ENCODE measurements around the gene SIK2. TPM values are rescaled to one million over a fixed set of nuclear protein-coding genes. Genes with fewer than 3 reads are reported as not detected.

The SIK2 gene
- total RNA-seq, 1 donor from 2014 or later: 8.2 TPM

DNA sequence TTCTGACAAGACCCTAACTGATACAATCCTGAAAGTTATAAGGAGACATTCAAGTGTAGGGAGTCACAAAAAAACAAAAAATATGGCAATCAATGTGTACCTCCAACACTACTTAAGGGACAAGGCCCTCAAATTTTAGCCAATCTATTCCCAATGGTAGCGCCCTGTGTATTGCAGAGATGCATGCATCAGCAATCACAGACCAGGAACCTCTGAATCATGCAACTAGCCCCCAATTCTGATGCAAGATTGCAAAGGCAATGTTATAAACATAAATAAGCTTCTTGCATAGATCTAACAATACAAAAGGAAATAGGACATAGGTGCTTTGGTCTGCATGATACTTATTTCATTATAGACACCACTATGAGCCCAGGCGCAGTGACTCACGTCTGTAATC lies 29.7 kb upstream of the SIK2 start:
- Histone ChIP-seq H3K36me3 (no peaks in the 10 kb centered on the region), H3K4me1 (peaks cover 0 to 7% of the 10 kb centered on the region in 2 donors), H3K27ac (no peak overlapping the region), H3K9me3 (no peaks in the 10 kb centered on the region), H3K27me3 (no peaks in the 10 kb centered on the region), H3K4me3 (no peak overlapping the region)
- TF ChIP-seq, protein P1, sequence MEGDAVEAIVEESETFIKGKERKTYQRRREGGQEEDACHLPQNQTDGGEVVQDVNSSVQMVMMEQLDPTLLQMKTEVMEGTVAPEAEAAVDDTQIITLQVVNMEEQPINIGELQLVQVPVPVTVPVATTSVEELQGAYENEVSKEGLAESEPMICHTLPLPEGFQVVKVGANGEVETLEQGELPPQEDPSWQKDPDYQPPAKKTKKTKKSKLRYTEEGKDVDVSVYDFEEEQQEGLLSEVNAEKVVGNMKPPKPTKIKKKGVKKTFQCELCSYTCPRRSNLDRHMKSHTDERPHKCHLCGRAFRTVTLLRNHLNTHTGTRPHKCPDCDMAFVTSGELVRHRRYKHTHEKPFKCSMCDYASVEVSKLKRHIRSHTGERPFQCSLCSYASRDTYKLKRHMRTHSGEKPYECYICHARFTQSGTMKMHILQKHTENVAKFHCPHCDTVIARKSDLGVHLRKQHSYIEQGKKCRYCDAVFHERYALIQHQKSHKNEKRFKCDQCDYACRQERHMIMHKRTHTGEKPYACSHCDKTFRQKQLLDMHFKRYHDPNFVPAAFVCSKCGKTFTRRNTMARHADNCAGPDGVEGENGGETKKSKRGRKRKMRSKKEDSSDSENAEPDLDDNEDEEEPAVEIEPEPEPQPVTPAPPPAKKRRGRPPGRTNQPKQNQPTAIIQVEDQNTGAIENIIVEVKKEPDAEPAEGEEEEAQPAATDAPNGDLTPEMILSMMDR (IDR thresholded peaks at IDR 0.05): no peak
- intact Hi-C loops (cut with DNase I): no loop called here
- no peak for DNase-seq (ENCODE audit: low spot score in 2 of 2)

DNA sequence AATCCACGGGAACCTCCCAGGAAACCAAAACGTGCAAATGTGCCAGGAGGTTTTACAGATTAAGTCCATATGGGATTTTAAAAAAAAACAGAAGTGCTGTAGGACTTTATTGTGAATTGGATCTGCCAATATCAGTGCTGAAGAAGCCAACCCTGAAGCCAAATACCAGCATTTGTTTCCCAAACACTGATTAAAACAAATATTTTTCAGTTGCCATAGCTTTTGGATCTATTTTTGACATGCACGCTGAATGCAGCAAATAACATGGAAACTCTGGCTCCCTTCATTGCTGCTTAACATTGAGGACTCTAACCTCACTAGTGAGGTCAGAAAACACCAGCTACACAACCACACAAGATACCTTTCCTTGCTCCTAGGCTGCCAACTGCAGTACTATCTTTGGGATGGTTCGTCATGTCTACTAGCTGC lies 28.4 kb upstream of the SIK2 start:
- Histone ChIP-seq H3K4me1 (peaks cover 0 to 7% of the 10 kb centered on the region in 2 donors), H3K27ac (peak overlapping the region; percentile 2 to 40), H3K27me3 (no peaks in the 10 kb centered on the region), H3K9me3 (no peaks in the 10 kb centered on the region), H3K36me3 (no peaks in the 10 kb centered on the region), H3K4me3 (peak overlapping the region in 1 of 2 donors; percentile 49)
- TF ChIP-seq, protein P1 (IDR thresholded peaks at IDR 0.05): no peak
- DNase-seq (ENCODE audit: low spot score in 2 of 2): no peak
- intact Hi-C loops (cut with DNase I): no loop called here

DNA sequence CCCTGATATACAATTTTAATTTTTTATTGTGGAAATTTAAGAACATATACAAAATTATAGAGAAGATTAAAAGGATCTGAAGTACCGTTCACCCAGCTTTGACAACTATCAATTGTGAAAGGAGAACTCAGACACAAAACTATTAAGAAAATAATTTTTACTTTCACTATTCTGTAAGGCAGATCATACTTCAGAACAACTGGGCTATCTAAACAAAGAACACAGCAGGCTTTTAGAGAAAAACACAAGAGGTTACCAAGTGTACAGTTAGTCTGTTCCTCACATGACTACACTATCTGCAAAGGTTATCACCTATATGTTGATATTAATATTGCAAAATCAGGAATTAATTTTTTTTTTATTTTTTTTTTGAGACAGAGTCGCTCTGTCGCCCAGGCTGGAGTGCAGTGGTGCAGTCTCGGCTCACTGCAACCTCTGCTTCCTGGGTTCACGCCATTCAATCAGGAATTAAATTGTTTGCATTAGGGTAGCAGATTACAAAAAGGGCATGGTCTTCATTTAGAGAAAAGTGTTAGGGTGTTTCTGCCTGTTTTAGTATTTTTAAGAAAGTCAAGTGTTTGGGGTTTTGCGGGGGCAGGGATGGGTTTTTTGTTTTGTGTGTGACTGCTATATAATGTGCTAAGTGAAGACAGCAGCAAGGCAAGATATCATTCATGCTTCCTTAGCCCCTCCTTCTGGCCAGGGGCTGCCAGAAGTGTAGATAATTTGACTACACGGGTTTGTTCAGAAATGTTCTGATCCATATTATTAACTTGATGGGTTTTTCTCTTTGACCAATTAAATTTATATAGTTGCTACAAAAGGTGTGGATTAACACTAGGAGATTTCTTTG lies 27.6 kb upstream of the SIK2 start:
- Histone ChIP-seq H3K27ac (peak overlapping the region; percentile 2 to 40), H3K4me3 (peak overlapping the region; percentile 13 to 49), H3K36me3 (no peaks in the 10 kb centered on the region), H3K27me3 (no peaks in the 10 kb centered on the region), H3K4me1 (peaks cover 0 to 7% of the 10 kb centered on the region in 2 donors), H3K9me3 (no peaks in the 10 kb centered on the region)
- TF ChIP-seq, protein P1 (IDR thresholded peaks at IDR 0.05): no peak
- DNase-seq (ENCODE audit: low spot score in 2 of 2): no peak
- intact Hi-C loops (cut with DNase I): no loop called here

DNA sequence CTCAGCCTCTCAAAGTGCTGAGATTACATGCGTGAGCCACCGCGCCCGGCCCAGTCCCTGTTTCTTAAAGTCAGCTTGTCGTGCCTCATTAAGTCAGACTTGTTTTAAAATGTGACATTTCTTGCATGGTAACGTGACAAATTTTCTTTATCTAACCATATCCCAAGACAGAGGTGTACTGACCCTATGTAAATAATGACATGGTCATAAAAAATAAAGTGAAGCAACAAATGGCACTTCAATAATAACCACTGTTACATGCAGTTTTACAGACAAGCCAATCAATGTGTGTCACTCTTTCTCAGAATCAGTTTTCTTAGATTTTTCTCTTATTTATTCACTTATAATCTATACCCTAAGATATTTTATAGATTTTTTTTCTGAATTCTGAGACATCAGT lies 26.5 kb upstream of the SIK2 start:
- Histone ChIP-seq H3K36me3 (no peaks in the 10 kb centered on the region), H3K9me3 (no peaks in the 10 kb centered on the region), H3K27me3 (no peaks in the 10 kb centered on the region), H3K4me1 (peaks cover 0 to 7% of the 10 kb centered on the region in 2 donors), H3K27ac (no peak overlapping the region), H3K4me3 (no peak overlapping the region)
- intact Hi-C loops (cut with DNase I): no loop called here
- no peak for DNase-seq (ENCODE audit: low spot score in 2 of 2)
- TF ChIP-seq, protein P1 (IDR thresholded peaks at IDR 0.05): no peak

DNA sequence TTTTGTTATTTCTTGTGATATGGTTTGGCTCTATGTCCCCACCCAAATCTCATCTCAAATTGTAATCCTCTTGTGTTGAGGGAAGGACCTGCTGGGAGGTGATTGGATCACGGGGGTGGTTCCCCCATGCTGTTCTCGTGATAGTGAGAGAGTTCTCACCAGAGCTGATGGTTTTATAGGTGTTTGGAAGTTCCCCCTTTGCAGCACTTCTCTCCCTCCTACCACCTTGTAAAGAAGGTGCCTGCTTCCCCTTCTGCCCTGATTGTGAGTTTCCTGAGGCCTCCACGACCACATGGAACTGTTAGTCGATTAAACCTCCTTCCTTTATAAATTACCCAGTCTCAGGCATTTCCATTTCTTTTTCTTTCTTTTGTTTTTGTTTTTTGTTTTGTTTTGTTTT lies 24.4 kb upstream of the SIK2 start:
- DNase-seq (ENCODE audit: low spot score in 2 of 2): no peak
- Histone ChIP-seq H3K4me3 (no peak overlapping the region), H3K36me3 (no peaks in the 10 kb centered on the region), H3K4me1 (peaks cover 0 to 7% of the 10 kb centered on the region in 2 donors), H3K27me3 (no peaks in the 10 kb centered on the region), H3K27ac (no peak overlapping the region), H3K9me3 (no peaks in the 10 kb centered on the region)
- intact Hi-C loops (cut with DNase I): no loop called here
- TF ChIP-seq, protein P1 (IDR thresholded peaks at IDR 0.05): no peak

All from ascending aorta (tissue), 2 donors.